Medulla oblongata (tissue), 1 donor: ENCODE measurements around the gene TMCC1.
"Not testable (repeated sequence)": the region's sequence is repeated elsewhere in the genome, so short reads cannot be mapped to it uniquely, and the experiment has no call there.

Source experiments
- DNase-seq: peaks from one replicate; pipeline ENCODE4 v3.0.0-alpha.2; 2015; ENCODE audit errors: extremely low spot score

TMCC1 gene

DNA sequence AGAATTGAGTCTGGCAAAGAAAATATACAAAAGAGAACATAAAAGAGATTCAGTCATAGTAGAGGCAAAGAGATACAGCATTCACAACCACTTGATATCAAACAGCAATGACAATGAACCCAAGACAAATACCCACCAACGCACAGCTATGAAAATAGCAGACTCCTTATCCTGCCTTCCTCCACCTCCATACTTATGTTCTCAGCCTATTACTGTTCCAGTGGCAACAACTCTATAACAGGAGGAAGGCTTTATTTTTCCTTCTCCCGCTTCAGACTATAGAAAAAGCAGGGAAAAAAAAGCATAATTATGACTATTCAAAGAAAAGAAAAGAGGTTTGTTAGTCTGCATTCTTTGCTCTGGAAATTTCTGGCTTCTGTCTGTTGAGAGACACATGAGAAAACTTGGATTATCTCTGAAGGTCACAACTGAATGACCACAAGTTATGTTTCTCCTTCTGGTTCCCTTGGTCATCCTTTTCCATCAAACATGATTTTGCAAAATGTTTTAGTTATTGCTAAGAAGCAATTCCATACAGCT lies 205.9 kb downstream of the TMCC1 start:
- peak; percentile 60 for DNase-seq

- DNase-seq, result peak; percentile 70
Observed at GRCh38 chr3:129686941-129687340, 206.6 kb downstream of the TMCC1 start.

GRCh38 chr3:129684270-129684669 lies 209.2 kb downstream of the TMCC1 start:
- no peak for DNase-seq

DNA sequence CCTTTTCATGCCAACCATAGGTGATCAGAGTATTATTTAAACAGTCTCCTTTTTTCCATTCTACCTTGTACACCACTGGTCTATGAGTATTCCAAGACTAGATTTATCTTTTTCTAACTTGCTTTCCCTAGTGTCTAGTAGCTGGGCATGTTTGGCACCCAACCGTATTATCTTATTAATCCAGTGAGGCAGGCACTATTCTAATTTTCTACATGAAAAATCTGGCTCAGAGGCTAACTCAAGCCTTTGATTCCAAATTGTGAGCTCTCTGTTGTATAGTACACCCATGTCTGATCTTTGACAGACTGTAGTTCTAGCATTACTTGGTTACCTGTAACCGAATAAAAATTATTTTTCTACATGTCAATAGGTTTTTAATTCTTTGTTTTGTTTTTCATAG lies 210.3 kb downstream of the TMCC1 start:
- DNase-seq, result no peak

- DNase-seq, result no peak
Observed at GRCh38 chr3:129676985-129677384, 216.5 kb downstream of the TMCC1 start.

GRCh38 chr3:129674798-129675123 lies 218.8 kb downstream of the TMCC1 start:
- DNase-seq, result not testable (repeated sequence)

DNA sequence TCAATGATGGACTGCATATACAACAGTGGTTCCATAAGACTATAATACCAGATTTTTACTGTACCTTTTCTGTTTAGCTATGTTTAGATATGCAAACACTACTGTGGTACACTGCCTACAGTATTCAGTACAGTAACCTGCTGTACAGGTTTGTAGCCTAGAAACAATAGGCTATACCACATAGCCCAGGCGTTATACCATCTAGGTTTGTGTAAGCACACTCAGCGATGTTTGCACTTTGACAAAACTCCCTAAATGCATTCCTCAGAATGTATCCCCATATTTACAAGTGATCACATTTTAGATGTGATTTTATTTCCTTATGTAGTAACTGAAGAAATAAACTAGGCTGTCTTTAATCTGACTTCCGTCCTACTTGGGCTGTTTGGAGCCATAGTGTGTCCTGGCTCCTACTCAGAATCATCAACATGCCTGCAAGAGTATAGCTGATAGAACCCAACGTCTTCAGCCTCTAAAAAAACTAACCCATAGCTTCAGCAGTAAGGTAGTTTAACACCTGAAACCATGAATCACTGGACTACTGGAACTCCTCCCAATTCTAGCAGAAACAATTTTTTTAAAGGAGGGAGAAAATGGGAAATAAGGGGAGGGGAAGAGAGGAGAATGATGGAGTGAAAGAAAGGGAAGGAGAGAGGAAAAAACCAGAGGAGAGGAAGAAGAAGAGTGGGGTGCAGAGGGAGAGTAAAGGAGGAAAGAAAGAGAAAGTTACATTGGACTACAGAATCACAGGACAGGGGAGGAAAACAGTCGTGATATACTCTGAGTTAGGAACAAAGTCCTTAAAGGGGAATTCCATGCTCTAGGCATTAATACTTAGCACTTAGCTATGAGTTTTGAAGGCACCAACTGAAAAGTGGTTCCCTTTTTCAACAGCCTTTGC lies 219.4 kb downstream of the TMCC1 start:
- no peak for DNase-seq

DNA sequence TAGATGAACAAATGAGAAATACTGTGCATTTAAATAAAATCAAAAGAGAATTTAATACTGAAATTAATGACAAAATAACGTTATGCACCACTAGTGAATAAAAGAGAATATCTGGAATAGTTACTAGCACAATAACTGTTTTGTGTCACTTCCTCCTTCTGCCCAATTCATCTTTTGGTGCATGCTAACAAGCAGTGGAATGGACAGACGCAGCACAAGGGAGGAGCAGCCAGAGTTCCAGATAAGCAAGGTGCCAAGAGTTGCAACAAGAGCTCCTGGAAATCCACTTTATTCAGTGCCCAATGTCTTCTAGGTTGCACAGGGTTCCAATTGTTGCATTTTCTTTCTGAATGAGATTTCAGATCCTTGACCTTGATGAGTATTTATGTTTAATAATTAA lies 220.5 kb downstream of the TMCC1 start:
- DNase-seq, result no peak

DNA sequence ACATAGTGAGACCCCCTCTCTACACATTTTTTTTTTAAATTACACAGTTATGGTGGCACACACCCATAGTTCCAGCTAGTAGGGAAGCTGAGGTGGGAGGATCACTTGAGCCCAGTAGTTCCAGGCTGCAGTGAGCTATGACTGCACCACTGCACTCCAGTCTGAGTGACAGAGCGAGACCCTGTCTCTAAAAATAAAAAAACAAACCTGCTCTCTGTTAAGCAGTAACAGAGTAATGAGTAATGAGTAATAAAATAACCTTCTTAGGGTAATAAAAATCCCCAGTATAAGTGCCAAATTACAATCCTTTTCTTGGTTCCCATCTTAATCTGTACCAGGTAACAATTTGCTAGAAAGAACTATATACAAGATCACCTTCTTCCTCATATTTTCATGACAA lies 221.1 kb downstream of the TMCC1 start:
- no peak for DNase-seq

DNA sequence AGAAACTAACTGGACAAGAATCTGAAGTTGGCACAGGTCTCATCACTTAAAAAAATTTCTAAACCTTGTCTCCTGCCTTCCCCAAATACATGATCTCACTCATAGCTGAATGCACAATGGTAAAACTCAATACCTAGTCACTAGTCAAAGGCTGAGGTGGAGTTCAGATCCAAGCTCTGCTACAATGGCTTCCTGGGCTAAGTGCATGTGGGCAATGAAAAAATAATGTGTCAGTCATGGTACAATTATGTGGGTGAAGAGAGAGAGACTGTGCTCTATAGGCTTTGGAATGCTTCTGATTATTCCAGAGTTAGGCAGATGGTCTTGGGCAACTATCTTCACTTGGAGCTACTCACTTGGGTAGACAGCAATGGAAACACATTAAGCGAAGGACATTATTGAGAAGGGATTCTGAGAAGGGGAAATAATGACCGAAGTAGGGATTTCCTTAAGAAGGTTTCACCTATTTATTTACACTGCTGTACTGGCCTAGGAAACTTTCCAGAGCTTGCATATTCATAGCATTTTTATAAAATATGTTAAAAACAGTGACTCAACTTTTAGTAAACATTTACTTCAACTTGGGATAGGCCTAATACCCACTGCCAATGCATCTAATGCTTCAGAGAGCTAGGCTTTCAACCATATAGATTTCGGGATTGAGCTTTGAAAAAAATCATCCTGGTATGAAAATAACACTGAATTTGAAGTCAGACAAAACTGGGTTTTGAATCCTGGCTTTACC lies 228.3 kb downstream of the TMCC1 start:
- DNase-seq, result no peak

GRCh38 chr3:129663930-129664646 lies 229.4 kb downstream of the TMCC1 start:
- no peak for DNase-seq

GRCh38 chr3:129663045-129663446 lies 230.5 kb downstream of the TMCC1 start:
- DNase-seq, result no peak

- no peak for DNase-seq
Observed at GRCh38 chr3:129662191-129662608, 231.3 kb downstream of the TMCC1 start.

DNA sequence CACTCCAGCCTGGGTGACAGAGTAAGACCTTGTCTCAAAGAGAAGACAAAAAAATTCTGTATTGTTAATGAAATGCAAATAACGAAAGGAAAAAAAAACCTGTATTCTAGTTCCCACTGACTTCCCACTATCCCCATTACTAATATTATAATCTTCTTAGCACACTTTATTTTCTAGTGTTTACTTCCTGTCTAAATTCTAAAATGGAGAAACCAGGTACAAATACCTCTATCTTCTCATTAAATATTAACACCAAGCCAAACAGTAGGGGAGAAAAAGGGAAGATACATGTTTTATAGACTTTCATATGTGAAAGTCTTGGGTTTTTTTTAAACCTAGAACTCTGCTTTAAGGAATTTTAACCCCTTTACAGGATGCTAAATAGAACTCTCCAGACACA lies 231.7 kb downstream of the TMCC1 start:
- DNase-seq, result no peak

GRCh38 chr3:129658110-129658843 lies 235.2 kb downstream of the TMCC1 start:
- no peak for DNase-seq

GRCh38 chr3:129657261-129658046 lies 236.1 kb downstream of the TMCC1 start:
- no peak for DNase-seq

- DNase-seq, result no peak
Observed at GRCh38 chr3:129656659-129657247, 236.8 kb downstream of the TMCC1 start.

- no peak for DNase-seq
Observed at GRCh38 chr3:129655291-129655700, 238.2 kb downstream of the TMCC1 start.

DNA sequence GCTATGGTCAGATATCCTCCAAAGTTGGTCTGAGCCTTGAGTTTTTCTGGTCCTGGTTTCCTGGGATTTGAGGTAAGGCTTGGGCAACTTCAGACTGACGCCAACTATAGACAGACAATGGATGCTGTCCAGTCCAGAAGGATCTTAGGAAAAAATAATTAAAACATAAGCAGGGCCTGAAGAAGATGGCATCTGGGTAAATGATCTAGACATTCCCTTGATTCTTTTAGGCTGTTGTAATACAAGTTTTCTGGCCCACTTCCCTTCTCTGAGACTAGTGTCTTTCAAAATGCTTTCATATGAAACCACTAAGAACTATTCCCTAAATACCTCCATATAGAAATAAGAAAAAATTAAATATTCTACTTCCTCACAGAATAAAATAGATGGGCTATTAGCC lies 239.4 kb downstream of the TMCC1 start:
- no peak for DNase-seq

DNA sequence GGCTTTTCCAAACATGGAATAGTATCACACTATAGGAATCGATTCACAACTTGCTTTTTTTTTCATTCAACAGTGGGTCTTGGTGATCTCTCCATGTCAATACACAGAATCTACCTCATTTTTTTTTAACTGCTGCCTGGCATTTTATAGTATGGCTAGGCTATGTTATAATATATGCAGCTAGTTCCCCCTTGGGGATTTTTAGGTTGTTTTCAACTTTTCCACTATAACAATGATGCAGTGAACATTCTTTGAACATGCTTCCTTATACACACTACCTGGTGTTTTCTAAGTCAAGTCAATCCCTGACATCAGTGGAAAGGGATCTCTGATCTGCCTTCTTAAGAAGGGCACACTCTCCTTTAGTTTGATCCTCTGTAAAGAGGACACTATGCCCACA lies 240.5 kb downstream of the TMCC1 start:
- DNase-seq, result no peak
